Inflammatory macrophage treated with lipopolysaccharide for 4 hours (primary cell): Measurements from ENCODE around the gene OR52A1.
"Not testable (repeated sequence)": the region's sequence is repeated elsewhere in the genome, so short reads cannot be mapped to it uniquely, and the experiment has no call there.

ENCODE experiments used
- DNase-seq: peaks from one replicate; pipeline ENCODE4 v3.0.0-alpha.2; 2020

The OR52A1 gene

GRCh38 chr11:5154657-5155056, at the start of gene OR52A1:
Gene OR52A1 (minus strand): TSS chr11:5154757. CDS start chr11:5152369, 2,388 bp downstream.
- no peak for DNase-seq

DNA sequence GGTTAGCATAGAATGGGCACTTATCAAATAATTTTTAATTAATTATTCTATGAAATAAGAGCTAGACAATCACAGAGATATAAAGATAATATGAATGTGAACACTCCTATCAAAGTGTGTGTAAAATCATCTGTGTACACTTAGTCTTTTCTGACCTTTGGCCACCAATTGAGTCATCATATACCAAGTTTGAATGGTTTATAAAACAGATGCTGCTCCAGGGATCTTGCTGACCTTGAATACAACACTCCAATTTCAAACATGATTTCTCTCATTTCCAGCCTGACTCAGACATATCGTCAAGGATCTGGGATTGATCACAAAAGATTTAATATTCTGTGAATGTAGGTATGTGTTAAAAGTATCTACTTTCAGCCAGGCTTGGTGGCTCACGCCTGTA, 48.8 kb upstream of the OR52A1 start:
- DNase-seq = no peak

DNA sequence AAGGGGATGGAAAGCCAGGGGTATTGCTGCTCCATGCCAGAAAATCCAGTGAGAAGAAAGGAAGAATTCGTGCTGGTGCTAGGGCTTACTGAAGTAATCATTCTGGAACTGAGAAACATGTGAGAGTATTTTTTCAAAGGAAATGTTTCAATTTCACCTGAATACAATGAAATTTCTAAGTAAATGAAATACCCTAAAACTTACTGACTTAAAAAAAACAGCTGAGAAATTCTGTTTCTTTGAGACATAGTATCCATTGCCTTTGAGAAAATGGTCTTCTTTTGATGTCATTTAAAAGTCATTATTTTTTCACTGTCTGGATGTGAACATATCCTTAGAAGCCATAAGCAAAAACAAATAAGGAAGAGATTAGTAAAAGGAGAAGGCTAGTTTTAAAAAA, 46.0 kb upstream of the OR52A1 start, which contains the start of gene OR51V1:
OR51V1 (minus strand) TSS at position 101 of the 400 bp plus-strand sequence; CDS start at position 101, 0 bp downstream.
- no peak for DNase-seq

- DNase-seq = no peak
Observed at GRCh38 chr11:5198285-5198684, 43.7 kb upstream of the OR52A1 start.

DNA sequence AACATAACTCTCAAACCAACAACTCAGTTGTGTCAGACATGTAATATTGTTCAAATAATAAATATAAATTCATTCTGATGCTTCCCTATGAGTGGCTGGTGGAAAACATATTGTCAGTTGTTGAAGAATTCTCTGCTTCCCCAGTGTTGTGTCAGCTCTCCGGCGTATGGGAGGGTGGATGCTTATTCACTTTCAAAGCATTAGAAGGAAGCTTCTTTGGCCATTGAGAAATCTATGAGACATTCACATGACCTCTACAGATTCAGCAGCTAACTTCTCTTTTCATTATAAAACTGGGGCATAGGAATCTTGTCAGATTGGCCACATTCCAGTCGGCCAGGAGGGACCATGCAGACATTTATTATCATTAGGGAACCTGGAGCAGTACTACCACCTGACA, 43.0 kb upstream of the OR52A1 start:
- peak; percentile 78 for DNase-seq

- no peak for DNase-seq
Observed at GRCh38 chr11:5196731-5197130, 42.2 kb upstream of the OR52A1 start.

GRCh38 chr11:5196067-5196466, 41.5 kb upstream of the OR52A1 start:
- DNase-seq = no peak

DNA sequence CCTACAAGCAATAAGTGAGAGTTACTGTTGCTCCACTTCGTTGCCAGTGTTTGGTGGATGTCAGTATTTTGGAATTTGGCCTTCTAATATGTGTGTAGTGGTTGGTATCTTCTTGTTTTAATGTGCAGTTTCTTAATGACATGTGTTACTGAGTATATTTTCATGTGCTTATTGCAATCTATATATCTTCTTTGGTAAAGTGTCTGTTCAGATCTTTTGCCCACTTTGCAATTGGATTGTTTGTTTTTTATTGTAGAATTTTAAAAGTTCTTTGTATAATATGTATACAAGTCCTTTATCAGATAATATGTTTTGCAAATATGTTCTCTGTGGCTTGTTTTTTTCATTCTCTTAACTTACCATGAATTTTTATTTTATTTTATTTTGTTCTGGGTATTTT, 38.2 kb upstream of the OR52A1 start:
- DNase-seq = no peak

- no peak for DNase-seq
Observed at GRCh38 chr11:5188201-5188600, 33.6 kb upstream of the OR52A1 start.

GRCh38 chr11:5178046-5178837, 23.7 kb upstream of the OR52A1 start:
- no peak for DNase-seq

- DNase-seq = no peak
Observed at GRCh38 chr11:5174934-5175333, 20.4 kb upstream of the OR52A1 start.

GRCh38 chr11:5171856-5172255, 17.3 kb upstream of the OR52A1 start:
- DNase-seq = no peak

GRCh38 chr11:5165898-5166297, 11.3 kb upstream of the OR52A1 start:
- not testable (repeated sequence) for DNase-seq

DNA sequence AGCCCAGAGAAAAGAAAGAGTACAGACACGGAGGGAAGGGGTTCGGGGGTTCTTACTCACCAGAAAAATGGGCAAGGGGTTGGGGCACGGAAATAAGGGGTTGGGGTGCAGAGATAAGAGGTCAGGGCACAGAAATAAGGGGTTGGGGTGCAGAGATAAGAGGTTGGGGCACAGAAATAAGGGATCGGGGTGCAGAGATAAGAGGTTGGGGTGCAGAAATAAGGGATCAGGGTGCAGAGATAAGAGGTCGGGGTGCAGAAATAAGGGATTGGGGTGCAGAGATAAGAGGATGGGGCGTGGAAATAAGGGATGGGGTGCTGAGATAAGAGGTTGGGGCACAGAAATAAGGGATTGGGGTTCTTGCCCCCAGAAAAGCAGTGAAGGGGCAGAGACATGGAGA, 10.2 kb upstream of the OR52A1 start:
- DNase-seq = not testable (repeated sequence)

- not testable (repeated sequence) for DNase-seq
Observed at GRCh38 chr11:5161045-5161444, 6.5 kb upstream of the OR52A1 start.

GRCh38 chr11:5160217-5160616, 5.7 kb upstream of the OR52A1 start:
- DNase-seq = not testable (repeated sequence)

DNA sequence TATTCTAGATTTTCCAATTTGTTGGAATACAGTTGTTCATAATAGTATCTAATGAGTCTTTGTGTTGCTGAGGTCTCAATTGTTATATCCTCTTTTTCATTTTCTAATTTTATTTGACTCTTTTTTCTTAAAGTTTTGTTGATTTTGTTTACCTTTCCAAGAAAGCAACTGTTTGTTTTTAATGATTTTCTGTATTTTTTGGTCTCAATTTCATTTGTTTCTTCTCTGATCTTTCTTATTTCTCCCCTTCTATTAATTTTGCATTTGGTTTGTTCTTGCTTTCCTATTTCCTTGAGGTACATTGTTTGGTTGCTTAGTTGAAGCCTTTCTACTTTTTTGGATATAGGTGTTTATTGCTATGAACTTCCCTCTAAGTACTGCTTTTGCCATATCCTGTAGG, 5.2 kb upstream of the OR52A1 start:
- no peak for DNase-seq

DNA sequence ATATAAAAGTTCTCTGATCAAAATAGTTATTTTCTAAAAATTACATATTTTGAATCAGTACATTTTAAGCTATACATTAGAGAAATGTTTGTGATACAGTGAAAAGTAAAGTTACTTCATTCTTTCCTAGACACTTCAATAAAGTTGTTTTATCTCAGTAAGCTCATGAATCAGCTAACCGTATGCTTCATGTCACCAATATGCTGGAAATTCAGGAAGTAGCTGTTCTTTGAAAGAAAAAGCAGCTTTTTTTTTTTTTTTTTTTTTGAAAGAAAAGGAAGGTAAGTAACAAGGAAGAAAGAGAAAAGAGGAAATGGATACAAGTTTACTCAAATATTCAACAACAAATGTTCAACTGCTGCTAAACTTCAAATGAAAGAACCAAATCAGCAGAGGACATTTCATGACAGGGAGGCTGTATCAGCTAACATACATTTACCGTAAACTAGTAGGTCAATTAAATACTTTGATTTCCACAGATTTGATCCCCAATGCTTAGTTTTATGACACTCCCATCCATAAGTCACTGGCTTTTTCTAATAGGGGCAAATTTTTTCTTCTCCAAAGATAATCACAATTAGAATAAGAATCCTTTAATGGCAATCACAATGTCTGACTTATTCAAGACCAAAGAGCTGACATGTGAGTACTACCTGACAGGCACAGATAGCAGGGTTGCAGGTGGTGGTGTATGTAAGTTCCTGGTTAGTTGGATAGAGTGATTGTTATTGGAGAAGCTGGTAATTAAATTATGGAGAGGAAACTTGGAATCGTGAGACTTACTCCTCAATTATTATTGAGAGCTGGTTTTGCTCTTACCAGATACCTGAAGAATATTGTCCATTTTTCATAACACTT, 754 bp downstream of the OR52A1 start:
- peak; percentile 13 for DNase-seq

GRCh38 chr11:5151713-5152153, 2.8 kb downstream of the OR52A1 start:
- no peak for DNase-seq

DNA sequence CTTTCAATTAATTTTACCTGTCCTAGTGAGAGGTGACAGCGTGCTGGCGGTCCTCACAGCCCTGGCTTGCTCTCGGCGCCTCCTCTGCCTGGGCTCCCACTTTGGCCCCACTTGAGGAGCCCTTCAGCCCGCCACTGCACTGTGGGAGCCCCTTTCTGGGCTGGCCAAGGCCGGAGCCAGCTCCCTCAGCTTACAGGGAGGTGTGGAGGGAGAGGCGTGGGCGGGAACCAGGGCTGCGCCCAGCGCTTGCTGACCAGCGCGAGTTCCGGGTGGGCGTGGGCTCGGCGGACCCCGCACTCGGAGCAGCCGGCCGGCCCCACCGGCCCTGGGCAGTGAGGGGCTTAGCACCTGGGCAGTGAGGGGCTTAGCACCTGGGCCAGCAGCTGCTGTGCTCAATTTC, 10.4 kb downstream of the OR52A1 start:
- DNase-seq = not testable (repeated sequence)

DNA sequence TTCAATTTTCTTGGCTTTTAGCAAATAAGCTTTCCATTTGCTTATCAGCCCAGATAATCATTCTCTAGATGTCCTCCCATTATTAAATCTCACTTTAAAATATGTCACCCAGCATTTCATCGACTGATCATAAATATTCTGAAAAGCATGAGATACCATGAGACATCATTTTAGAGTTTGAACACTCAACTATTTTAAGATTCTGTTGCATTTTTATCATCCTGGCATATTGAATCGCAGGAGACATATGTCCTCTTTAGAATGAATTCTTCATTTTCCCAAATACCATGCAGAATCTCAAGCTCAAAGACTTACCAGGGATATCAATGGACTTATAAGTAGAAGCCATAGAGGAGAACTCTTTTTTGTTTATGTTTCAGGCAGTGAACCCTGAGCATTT, 16.6 kb downstream of the OR52A1 start, which contains the start of gene OR52A5:
OR52A5 (minus strand) TSS at position 361 of the 400 bp plus-strand sequence. CDS start 5,714 bp downstream, outside the sequence.
- DNase-seq = no peak

GRCh38 chr11:5137014-5137413, 17.5 kb downstream of the OR52A1 start:
- DNase-seq = no peak

- DNase-seq = no peak
Observed at GRCh38 chr11:5136261-5136660, 18.3 kb downstream of the OR52A1 start.
